NAMALWA (cell line): ENCODE data around the gene RNMT.
"Not testable (repeated sequence)": the region's sequence is repeated elsewhere in the genome, so short reads cannot be mapped to it uniquely, and the experiment has no call there.

Source experiments
- DNase-seq: peaks from one replicate; pipeline ENCODE4 v3.0.0-alpha.2; 2015; ENCODE audit warnings: low spot score

Gene RNMT

DNA sequence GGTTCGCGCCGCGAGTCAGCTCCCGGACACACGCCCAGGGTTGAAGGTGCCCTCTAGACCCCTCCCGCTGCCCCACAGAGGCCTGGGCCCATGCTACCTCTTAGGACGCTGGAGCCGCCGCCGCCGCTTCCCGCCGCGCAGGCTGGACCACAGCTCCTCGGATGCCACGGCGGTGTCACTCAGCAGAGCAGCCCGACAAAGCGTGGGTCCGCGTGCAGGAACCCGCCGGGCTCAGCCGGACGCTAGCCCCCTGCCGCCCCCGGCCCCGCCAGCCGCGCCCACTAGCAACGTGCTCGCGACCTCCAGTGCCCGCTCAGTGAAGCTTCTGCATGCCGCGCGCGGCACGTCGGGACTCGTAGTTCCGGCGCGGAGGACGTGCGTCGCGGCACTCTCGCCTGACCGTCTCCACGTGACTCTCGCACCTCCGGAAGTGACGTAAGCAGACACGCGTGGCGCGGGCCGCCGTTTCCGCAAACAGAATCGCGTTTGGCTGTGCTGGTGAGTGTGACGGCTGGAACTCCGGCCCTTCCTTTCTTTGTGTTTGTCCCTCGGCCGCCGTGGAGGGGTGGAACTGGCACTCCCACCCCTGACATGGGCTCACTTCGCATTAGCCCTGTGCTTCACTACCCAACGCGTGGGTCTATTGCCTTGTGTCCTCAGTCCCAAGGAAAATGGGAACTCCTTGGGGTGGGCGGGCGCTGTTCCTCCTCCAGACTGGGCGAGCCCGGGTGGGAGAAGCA, at the start of gene RNMT, which contains the start of gene FAM210A:
Gene RNMT, plus strand, starts transcription at position 442 of the 740 bp plus-strand sequence. CDS start 4,845 bp downstream, outside the sequence.
Gene FAM210A, minus strand, starts transcription at position 327 of the 740 bp plus-strand sequence. CDS start 44,481 bp downstream, outside the sequence.
- DNase-seq = peak; percentile 97

DNA sequence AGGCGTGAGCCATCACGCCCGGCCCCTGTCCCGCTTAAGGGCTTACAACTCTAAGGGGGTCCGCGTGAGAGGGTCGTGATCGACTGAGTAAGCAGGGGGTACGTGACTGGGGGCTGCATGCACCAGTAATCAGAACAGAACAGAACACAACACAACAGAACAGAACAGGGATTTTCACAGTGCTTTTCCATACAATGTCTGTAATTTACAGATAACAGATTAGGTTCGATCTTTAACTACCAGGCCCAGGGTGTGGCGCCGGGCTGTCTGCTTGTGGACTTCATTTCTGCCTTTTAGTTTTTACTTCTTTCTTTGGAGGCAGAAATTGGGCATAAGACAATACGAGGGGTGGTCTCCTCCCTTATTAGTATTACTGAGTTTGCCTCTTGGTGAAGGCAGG, 49.1 kb upstream of the RNMT start:
- not testable (repeated sequence) for DNase-seq

DNA sequence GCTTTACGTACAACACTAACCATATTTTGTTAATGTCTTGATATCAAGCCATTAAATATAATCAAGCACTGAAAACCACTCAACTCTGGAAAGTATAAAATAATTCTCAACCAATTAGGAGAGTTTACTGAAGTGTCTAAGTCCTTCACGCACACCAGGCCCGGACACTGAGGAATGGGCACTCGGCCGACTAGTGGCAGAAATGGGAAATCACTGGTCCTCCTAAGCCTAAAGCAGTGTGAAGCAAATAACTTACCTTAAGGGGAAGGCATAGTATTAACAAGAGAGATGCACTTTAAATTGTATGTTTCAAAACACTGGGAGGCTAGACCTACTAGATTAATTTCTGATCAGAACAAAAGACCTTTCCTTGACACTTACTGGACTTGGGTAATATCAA, 45.9 kb upstream of the RNMT start:
- DNase-seq = peak; percentile 26

DNA sequence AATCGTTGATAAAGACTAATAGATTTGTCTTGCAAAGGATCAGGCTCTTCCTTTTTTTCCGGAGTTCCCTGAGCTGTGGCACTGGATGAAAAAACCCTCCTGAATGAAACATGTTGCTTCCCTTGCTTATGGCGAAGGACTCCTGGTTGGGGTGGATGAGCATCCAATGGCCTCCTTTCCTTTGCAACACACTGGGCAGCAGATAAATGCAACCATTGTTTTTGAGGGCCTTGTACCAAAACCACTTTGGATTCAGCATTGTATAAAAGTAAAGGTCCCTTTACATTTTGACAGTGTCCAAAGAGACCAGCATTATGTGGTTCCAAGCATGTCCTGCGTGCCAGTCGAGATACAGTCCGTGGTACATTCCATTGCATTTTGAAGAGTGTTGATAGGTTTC, 44.8 kb upstream of the RNMT start:
- DNase-seq = no peak

DNA sequence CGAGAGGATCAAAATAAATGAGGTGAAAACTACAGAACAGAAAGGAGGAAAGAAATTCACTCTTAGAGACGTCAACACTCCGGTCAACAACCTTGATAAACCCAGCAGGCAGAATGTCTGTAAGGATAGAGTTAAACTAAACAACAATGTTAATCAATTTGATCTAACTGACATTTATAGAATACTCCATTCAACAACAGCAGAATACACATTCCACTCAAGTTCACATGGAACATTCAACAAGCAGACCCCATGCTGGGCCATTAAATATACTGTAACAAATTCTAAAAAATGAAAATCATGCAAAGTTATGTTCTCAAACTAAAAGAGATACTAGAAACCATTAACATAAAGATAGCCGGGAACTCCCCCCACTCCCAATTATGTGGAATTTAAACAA, 41.9 kb upstream of the RNMT start:
- no peak for DNase-seq

DNA sequence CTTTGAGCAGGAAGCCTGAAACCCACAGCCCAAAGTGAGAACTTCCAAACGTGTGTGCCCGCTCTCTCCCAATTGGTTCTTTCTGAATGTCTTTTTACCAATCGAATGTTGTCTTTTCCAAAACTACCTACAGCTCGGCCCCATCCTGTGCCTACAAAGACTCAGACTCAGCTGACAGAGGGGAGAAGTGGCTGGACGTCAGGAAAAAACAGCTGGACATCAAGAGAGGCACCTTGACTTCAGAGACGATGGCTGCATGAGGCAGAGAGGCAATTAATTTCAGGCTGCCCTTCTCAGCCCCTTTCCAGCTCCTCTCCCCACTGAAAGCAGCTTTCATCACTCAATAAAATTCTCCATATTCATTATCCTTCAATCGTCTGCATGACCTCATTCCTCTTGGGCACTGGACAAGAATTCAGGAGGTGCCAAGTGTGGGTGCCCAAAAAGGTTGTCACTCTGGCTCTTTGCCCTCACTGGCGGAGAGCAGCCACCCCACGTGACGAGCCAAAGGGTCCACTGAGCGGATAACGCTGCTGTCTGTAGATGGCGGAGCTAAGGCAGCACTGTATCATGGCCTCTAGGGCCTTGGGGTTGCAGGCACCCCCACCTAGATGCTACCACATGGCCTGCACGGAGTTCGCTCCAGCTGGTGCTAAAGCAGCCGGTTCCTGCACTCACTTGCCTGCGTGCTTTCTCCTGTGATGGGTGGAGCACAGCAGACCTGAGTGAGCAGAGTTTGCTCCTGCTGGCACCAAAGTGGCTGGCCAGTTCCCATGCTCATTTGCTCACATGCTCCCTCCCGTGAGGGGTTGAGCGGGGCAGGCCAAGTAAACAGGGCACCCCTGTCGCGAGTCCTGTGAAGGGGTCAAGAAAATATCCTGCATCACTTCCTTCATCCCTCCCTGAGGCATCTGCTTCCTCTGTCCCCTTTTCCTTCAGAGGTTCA, 38.0 kb upstream of the RNMT start:
- DNase-seq = no peak

DNA sequence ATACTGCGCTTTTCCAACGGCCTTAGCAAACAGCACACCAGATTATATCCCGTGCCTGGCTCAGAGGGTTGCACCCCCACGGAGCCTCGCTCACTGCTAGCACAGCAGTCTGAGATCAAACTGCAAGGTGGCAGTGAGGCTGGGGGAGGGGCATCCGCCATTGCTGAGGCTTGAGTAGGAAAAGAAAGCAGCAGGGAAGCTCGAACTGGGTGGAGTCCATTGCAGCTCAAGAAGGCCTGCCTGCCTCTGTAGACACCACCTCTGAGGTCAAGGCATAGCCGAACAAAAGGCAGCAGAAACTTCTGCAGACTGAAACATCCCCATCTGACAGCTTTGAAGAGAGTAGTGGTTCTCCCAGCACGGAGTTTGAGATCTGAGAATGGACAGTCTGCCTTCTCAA, 36.4 kb upstream of the RNMT start:
- DNase-seq = not testable (repeated sequence)

DNA sequence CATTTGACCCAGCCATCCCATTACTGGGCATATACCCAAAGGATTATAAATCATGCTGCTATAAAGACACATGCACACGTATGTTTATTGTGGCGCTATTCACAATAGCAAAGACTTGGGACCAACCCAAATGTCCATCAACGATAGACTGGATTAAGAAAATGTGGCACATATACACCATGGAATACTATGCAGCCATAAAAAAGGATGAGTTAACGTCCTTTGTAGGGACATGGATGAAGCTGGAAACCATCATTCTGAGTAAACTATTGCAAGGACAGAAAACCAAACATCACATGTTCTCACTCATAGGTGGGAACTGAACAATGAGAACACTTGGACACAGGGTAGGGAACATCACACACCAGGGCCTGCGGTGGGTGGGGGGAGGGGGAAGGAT, 31.1 kb upstream of the RNMT start:
- DNase-seq = not testable (repeated sequence)

DNA sequence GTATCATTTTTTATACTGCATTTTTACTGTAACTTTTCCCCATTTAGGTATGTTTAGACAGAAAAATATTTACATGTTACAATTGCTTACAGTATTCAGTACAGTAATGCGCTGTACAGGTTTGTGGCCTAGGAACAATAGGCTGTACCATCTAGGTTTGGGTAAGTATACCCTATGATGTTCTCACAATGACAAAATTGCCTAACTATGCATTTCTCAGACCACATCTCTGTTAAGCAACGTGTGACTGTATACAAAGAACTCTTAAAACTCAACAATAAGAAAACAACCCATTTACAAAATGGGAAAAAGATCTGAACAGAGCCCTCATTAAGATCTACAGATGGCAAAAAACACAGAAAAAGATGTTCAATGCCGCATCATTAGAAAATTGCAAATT, 29.5 kb upstream of the RNMT start:
- DNase-seq = no peak

DNA sequence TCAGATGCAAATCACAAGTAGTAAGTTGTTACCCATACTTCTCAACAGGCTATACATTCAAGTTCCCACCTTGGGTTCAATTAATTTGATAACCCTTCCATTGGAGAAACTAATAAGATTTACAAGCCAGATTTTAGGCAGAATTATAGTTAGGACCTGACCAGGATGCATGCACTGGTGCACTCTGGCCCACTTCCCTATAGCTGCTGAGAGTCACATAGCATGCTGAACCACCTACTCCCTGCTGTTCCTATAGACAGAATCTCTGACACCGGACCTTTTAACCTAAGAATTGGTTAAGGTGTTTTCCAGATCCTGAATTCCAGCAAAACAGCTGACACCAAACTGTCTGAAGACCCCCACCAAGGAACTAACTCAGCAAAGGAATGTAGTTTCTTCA, 26.3 kb upstream of the RNMT start:
- DNase-seq = no peak

DNA sequence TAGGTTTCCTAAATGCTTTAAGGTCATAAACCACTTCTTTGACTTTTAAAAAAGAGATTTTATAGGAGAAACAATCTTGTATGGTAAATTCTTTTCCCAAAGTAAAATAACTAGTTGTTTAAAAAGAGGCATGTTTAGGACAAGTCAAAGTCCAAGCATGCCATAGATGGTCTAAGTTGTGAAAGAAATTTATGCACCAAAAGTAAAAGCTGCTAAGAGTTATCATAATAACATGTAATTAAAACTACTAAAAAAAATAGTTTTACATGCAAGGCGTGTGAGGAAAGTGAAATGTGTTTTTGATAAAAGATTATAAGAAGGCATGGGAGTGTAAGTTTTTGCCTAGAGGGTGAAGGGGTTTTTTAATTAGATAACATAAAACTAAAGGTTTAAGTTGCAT, 22.6 kb upstream of the RNMT start:
- DNase-seq = peak; percentile 19

DNA sequence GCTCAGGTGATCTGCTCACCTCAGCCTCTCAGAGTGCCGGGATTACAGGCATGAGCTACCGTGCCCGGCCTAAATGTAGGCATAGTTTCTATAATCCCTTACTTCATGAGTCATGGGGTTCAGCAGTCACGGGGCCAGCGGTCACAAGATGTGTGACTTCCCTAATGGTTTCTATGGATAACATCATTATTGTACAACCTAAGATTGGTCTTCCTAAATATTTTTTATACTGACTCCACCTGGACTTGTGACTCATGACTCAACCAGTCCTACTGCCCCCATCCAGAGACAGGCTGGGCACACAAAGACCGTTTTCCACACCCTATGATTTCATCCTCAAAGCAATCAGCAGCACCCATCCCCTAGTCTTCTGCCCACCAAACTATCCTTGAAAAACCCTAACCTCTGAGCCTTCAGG, 16.1 kb upstream of the RNMT start:
- DNase-seq = no peak

DNA sequence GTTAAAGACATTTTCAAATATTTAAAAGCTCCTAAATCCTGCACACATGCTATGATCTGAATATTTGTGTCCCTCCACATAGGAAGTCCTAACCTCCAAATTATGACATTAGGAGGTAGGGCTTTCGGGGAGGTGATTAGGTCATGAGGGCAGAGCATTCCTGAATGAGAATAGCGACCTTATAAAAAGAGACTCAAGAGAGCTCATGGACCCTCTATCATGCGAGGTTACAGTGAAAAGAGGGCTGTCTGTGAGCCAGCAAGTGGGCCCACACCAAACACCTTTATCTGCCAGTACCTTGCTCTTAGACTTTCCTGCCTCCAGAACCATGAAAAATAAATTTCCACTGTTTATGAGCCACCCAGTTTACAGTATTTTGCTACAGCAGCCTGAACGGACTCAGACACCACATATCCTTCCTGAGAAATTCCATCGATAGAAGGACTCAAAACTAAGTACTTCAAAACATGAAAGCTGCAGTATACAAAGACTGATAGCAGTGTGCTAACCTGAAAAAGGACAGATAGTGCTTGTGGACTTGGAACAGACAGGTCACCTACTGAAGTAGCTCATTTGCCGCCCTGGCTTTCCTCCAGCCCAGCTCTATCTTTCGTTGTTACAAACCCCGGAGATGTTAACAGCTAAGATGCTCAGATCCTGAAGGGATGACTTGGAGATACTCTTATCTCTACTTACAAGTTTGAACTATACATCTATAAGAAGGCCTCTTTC, 13.9 kb upstream of the RNMT start:
- no peak for DNase-seq

DNA sequence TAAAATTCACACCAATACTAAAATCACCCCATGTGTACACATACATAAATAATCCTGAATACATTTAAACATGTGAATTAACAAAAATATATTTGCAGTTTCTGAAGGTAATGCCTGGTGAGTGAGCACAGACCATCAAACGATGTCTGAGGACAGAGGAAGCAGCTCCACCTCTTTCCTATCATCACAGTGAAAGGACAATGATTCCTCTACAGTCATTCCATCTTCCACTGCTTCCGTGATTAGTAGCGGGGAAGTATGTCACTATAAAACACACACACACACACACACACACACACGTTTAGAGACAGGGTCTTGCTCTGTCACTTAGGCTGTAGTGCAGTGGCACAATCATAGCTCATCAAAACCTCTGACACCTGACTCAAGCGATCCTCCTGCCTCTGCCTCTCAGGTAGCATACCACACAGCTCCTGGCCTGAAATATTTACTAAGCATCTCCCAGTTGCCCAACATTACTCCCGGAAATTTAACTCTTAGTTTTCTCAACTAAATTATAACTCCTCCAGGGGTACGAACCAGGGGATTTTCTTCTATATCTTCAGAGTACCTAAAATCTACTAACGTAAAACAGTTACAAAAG, 12.9 kb upstream of the RNMT start:
- DNase-seq = no peak

DNA sequence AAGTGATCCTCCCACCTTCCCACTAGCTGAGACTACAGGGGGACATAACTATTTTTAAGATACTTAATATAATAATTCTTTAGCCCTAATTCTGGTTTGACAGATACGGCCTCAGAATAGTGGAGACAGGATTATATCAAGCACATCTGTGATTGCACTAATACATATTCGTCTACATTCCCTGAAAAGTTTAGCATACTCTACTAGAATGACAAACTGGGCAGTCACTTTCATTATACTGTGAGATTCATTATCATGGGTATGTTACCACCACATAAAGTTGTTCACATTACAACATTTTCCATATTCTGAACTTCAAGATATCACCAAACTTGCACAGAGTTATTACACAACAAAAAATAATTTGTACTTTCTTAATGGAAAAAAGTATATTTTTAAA, 11.1 kb upstream of the RNMT start:
- DNase-seq = no peak

DNA sequence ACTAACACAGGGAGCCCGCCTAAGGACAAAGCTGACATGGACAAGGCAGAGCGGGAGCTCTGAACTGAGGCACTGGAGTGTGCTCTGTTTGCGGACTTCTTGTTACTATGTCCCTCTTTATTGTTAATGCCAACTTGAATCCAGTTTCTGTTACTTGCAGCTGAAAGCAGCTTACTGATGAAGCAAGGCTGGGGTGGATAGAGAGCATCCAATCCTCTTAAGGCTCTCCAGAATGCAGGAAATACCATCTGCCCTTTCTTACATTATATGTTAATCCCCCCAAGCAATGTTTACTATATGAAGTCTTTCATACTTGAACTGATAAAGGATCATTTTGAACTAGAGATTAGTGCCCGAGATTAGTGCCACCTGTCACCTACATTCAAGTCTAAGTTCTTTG, 9.6 kb upstream of the RNMT start:
- DNase-seq = no peak

DNA sequence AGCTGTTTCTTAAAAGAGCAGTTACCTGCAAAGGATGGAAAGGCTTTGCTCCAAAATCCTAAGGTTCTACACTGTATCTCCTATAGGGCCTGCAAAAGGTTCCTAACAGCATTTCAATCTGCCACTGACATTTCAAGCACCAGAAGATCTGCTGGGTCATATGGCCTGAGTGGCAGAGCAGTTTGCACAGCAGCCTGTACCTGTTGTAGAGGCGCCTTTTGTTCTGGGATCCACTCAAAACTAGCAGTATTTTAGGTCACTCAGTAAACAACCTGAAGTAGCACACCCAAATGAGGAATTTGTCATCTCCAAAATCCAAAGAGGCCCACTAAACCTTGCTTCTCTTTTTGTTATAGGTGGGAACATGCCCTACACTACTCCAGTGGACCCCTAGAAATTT, 6.3 kb upstream of the RNMT start:
- no peak for DNase-seq

DNA sequence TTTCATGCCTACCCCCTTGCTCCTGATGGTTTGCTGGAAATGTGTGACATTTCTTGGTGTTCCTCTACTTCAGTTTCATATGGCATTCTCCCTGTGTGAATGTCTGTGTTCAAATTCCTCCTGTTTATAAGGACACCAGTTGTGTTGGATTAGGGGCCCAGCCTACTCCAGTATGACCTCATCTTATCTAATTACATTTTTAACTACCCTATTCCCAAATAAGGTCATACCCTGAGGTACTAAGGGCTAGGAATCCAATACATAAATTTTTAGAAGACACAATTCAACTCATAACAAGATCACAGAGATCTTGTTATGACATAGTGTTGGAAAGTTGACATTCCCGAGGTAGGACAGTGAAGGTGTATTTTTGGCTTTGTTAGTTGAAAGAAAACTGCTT, 5.6 kb upstream of the RNMT start:
- no peak for DNase-seq

DNA sequence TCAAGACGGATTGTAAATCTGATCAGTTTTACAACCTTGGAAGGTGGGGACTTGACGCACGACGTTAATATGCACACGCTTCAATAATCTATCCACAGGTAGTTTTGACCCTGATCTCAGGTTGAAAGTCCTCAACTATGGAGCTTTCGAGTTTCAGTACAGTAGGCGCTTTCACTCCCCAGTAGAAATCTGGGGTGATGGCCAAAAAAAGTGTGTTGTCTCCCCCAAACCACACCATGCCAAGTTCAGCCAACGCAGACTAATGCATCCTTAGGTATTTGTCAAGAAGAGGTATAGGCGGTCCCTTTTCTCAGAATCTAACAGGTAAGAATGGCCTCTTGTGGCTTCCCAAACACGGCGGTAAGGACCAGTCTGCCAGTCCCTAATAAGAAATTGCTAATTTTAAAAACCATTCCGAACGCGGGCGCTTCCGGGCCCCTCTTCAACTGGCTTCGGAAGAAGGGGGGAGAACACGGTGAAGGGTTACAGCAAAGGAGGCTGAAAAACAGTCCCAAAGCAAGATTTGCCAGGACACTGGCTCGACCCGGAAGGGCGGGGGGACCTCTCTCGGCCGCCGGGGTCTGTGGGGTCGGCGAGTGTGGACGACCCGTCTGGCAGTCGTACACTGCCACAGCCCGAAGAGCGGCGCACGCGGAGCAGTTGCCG, 774 bp upstream of the RNMT start:
- DNase-seq = no peak

DNA sequence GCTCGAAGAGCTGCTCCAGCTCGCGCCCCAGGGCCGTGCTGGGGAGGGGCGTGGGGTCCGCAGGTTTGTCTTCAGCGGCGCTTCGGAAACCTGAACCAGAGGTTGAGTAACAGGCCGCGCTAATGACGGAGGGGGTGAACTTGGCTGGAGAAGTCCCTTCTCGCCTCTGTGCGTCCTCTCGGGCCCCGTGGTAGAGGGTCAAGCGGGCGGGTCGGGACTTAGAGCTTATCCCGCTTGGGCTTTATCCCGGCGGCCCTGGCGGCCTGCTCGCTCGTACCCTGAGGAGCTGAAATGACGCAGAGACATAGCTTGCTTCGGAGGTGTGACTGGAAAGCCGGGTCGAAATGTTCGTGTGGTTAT, 479 bp downstream of the RNMT start:
- peak; percentile 48 for DNase-seq

DNA sequence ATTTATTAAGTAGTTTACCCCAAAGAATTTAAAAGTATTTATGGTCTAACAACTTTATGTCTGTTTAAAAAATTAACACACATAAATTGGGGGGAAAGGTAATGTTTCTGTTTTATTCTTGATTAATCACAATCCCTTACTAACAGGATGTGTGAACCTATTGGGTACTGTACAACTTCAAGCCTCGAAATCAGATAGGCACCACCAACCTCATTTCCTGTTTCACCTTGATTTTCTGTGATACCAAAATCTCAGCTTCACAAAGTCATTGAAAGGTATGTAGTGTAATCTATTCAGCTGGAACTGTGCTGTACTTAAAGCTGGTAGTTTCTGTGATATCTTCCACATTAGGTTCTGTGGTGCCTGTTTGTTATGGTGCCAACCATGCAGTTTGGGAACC, 4.0 kb downstream of the RNMT start:
- no peak for DNase-seq

DNA sequence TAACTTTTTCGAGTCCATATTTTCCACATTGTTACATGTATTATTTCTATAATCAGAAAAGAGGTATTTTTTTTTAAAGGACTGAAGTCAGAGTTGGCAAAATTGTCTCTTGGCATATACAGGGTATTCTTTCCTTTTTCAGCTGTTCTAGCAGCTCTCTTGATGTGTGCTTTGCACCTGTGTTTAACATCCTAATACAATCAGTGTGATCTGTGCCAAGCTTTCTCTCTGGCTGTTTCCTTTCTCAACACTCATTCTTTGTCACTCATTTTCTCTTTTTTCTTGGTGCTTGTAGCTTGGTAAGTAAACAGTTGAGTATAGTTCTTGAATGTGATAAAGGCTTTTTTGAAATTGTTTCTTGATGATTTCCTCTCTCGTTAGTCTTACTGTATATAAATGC, 9.2 kb downstream of the RNMT start:
- DNase-seq = no peak
